Stimulated activated CD4-positive, alpha-beta T cell treated with anti-CD3 and anti-CD28 coated beads, Interleukin-15, amount 100 ng/mL, for 48 hours (primary cell): Measurements from ENCODE around the gene MRC2.

Source experiments
- DNase-seq, 2 donors: peaks; one replicate each; pipeline ENCODE4 v3.0.0-alpha.2; 2020; ENCODE audit warnings: low read depth in 2 of 2

The MRC2 gene

DNA sequence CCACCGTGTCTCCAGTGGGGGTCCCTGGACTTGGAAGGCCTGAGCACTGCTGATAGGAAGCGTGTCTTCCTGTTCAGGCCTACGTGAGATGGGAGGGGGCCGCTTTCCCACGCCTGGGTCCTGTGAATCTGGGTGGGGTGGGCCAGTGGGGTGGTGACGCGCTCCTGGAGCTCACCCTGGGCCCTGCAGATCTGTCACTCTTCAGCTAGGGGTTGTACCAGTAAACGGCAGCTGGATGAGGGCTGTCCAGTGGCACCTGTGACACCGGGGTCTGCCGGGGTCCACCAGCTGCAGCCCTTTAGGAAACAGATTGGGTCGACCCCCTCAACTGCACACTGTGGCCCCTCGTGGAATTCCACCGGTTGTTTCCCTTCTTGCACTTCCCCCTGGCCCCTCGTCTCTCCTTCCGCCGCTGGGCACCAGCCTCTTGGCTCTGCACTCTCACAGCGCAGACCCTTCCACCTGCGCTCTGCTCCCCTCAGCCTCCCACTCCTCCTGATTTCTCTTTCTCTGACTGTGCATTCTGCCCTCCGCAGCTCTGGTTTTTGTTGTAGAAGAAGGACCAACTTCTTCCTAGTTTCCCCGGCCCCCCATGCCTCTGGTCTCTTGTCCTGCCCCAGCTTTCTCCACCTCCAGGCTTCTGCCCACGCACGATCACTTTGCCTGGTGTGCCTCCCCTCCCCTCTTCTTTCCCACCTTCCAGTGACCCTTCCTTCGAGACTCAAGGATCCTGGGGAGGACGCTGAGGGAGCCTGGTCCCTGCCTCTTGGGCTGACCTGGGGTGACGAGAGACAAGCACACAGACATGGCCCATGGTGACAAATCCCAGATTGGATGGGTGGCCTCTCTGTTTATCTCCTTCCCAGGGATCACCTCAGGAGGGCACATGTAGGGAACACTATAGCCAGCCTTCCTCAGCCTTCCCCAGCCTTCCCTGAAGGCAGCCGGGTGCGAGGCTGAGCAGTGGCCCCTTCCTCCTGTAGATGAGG, 4.8 kb downstream of the MRC2 start:
- no peak for DNase-seq

- no peak for DNase-seq
These were observed 10.3 kb downstream of the MRC2 start for GRCh38 chr17:62637809-62638208.

GRCh38 chr17:62641153-62641552, 13.7 kb downstream of the MRC2 start:
- DNase-seq = no peak

- no peak for DNase-seq
These were observed 14.5 kb downstream of the MRC2 start for GRCh38 chr17:62641951-62642350.

DNA sequence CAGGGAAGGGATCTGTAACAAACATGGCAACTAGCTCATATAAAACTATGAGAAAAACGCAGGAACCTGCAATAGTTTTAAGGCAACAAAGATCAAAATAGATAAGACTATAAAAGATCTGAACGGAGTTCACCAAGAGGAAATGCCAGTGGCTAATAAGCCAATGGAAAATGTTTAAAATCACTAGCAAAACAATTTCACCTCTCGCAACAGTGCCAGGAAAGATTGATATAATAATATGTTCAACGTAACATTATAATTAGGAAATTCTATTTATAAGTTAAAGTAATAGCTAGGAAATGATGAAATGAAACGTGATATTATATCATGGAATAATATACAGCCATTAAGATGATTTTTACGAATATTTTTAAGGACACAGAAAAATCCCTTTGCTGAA, 16.0 kb downstream of the MRC2 start:
- no peak for DNase-seq

DNA sequence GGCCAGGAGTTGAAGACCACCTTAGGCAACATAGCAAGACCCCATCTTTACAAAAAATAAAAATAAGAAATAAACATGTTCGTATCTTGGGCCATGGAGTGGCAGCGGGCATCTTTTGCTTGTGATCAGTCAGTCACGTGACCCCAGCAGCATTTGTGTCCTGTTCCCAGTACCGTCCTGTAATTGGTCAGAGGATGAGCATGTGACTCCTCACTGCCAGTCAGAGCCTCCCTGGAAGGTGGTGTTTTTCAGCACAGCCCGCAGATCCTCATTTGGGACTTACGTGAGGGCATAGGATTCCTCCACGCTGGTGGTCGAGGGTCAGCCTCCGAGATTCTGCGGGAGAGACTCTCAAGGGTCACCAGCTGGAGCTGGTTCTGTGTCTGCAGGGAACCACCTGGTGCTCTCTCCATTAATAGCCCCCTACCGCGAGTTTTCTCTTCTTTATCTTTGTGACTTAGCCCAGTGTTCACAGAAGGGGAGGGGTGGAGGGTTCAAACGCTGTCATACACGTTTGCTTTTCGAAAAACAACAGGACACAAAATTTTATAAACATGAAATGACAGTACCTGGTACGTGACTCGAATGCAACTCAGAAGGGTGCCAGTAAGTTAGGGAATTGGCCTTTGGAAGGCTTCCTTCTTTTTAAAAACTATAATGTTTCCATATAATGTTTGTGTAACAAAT, 17.2 kb downstream of the MRC2 start:
- DNase-seq = no peak

DNA sequence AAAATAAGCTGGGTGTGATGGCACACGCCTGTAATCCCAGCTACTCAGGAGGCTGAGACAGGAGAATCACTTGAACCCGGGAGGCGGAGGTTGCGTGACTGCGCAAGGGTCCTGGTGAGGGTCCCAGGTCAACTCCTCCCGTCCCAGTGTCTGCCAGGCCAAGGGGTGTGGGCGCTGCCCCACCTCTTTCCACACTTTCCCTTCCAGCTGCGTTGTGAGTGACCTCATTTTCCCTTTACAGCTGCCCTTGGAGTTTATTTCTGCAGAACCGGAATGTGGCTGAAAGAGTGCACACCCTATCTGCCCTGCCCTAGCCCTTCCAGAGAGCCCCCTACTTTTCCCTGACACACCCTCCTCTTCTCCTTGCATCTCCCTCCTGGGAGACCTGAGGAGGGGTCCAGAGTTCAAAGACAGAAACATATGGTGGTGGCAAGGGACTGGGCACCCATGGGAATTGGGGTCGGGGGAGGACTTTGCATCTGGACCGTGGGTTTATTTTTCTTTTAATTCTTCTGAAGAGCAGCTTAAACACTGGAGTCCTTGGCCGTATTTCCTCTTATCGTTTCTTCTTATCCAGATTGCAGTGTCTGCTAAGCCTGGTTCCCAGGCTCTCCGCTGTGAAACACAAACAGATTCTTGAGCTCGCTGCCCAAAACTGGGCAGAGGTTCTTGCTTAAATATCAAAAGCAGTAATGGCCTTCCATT, 20.9 kb downstream of the MRC2 start:
- no peak for DNase-seq

- no peak for DNase-seq
These were observed 21.5 kb downstream of the MRC2 start for GRCh38 chr17:62648956-62649294.

DNA sequence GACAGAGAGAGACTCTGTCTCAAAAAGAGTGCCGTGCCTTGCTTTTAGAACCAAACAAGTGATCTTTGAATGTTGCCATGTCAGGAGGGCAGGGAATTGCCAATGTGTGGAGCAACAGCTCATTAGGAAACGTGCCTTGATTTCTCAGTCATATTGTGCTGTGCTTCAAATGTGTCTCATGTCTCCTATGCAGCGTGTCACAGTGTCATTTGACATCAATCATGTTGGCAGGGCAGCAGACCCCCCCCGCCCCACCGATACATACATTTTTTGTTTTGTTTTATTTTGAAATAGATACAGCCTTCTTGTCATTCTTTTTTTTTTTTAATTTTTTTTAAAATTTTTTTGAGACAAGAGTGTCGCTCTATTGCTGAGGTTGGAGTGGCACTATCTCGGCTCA, 22.1 kb downstream of the MRC2 start:
- no peak for DNase-seq

- no peak for DNase-seq
These were observed 23.1 kb downstream of the MRC2 start for GRCh38 chr17:62650587-62650986.

DNA sequence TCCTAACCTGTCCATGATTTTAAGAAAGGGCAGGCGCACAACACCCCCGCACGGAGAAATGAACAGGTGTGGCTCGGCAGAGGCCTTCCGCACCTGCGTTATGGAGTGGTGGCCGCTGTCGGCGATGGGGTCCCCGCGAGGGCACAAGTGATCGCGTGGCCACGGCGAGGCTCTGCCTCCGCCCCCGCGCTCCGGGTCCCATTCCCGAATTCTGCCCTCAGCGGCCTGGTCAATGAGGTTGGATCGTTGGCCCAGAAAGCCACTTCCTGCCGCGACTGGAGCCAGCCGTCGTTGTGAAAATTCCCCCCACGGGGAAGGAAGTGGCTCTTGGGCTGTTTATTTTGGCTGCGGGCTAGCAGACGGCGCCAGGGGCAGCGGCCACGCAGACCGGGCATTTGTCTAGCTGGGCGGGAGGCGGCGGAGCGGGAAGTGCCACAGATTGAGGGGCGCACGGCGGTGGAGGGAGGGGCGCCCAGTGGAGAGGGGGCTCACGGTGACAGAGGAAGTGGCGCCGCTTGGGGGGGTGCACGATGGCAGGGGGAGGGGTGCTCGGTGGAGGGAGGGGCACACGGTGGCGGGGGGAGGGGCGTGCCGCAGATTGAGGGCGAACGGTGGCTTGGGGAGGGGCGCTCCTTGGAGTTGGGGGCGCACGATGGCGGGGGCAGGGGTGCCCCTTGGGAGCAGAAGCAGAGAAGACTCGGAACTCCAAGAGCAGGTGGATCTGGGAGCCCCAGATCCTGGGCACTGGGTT, 25.0 kb downstream of the MRC2 start:
- peak in 1 of 2 donors; percentile 7 for DNase-seq

GRCh38 chr17:62653002-62653825, 25.7 kb downstream of the MRC2 start:
- peak; percentile 88 to 93 for DNase-seq

- no peak for DNase-seq
These were observed 26.6 kb downstream of the MRC2 start for GRCh38 chr17:62653826-62654761.

DNA sequence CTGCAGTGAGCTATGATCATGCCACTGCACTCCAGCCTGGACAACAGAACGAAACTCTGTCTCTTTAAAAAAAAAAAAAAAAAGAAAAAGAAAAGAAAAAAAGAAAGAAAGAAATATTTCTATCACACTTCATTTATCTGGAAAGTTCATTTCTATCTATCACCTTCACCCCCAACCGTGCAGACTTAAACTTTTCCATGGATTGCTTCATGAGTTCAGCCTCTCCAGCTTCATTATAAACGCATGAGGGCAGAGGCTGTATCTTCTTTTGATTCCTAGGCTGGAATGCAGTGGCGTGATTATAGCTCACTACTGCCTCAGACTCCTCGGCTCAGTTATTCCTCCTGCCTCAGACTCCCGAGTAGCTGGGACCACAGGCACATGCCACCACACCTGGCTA, 28.2 kb downstream of the MRC2 start:
- DNase-seq = no peak

GRCh38 chr17:62656446-62656845, 29.0 kb downstream of the MRC2 start:
- DNase-seq = no peak

DNA sequence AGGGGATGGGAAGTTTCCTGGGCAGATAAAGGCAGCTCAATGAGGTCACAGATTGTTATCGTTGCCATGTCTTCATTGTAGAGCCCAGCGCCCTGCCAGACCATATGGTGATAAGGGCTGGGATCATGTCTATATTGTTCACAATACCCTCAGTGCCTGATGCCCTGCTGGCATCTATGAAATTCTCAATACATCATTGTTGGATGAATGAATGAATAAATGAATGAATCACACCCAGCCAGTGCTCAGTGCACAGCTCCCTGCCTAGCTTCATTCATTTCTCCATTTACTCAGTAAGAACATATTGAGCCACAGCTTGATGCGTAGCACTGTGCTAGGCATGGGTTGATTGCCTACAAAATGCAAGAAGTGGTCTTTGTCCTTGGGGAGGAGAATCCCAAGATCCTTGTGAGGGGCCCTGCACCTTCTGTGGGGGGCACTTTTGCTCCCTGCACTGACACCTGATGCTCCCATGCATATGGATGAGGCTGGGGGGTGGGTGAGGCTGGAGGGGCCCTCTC, 29.7 kb downstream of the MRC2 start:
- DNase-seq = no peak

GRCh38 chr17:62657690-62658089, 30.2 kb downstream of the MRC2 start:
- DNase-seq = no peak

DNA sequence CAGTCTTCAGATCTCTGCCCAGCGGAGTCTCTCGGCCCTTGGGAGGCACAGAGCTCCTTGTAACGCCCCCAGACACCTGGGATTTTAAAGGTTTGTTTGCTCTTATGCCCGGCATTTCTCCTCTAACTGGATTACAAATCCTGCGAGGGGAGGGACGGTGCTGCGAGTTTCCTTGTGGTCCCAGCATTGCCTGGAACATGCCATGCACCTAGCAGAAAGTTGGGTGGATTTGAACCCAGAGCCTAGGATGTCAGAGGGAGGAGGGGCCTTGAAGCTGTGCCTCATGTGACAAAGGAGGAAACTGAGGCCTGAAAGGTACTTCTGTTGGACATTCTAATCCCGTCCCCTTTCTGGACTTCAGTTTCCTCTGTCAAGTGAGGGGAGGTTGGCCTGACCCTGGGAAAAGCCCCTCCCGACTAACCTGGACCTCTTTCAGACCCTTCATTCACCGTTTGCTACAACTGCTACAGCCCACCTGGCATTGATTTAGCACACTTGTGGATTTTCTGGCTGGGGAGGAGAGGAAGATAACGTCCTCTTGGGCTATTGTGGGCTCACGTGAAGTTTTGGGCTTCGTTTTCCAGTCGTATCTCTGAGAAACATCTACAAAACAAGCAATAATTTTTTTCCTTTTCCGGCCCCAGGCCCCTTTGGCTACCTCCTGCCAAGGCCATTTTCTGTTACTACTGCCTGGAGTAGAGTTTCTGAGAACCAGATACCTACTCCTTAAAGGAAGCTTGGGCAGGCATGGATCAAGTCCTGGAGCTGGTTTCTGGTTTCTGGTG, 30.9 kb downstream of the MRC2 start:
- no peak for DNase-seq

DNA sequence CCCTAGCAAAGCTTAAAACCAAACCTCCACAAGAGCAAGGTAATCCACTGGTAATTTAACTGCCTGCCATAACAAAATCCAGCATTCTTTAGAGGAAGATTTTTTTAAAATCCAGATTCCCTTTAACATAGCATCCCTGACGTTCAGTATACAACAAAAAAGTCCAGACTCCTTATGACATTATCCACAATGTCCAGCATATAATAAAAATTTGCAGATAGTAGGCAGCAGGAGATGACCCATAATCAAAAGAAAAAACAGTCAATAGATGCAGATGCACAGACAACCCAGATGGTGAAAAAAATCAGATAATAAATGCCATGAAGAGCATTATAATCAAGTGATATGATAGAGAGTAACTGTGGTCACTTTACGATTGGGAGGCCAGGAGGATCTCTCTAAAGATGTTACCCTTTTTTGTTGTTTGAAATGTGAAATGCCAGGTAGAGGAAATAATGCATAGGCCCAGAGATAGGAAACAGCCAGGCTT, 33.2 kb downstream of the MRC2 start:
- DNase-seq = no peak
